ENCODE results near the gene CDK18.

Gene CDK18

GRCh38 chr1:205505791-205506190 is 1.3 kb downstream of the CDK18 start:
- DNase-seq = no peak

GRCh38 chr1:205506409-205507200 is 2.1 kb downstream of the CDK18 start:
- no peak for DNase-seq

DNA sequence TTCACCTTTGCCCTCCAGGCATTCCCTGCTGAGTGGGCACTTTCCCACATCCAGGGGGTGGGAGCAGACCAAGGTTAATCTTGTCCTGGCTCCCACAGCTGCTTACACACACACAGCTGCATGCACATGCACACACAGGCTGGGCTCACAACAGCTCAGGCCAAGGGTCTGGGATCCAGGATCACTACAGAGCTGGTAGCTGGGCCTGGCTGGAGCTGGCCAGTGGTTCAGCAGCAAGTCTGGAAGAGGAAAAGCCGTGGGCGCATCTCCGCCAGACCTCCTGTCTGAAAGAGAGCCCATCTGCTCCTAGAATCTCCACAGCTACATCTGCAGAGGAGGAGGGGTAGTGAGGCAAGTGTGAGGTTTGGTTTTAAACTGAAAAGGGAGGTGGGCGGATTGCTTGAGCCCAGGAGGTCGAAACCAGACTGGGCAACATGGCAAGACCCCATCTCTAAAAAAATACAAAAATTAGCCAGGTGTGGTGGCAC is 3.8 kb downstream of the CDK18 start:
- DNase-seq = peak; percentile 47

DNA sequence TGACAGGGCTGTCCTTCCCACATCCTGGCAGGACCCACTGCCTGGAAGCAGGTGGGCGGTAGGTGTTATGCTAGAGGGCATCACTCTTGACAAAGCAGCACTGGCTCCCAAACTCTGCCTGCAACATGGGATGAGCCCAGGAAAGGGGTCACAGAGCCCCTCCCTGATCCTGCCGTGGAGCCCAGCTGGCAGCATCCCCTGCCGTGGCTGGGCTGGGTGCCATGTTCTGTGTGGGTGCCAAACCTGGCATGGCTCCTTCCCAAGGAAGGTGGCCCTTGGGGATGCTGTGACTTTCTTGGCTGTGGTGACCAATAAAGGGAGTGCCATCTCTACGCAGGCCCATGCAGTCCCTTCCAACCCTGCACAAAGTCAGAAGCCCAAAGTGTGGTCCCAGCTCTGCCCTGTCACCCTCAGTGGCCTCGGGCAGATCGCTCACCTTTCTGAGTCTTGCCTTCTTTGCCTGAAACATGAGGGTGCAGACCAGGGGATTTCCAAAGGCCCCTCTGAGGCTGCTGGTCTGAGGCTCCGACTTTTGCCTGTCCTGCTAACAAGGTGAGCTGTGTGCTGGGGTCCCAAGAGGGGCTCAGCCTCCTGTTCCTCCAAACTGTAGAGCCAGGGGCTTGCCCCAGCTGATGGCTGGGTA is 6.0 kb downstream of the CDK18 start:
- no peak for DNase-seq

- no peak for DNase-seq
Observed at GRCh38 chr1:205510951-205511330, 6.5 kb downstream of the CDK18 start.

DNA sequence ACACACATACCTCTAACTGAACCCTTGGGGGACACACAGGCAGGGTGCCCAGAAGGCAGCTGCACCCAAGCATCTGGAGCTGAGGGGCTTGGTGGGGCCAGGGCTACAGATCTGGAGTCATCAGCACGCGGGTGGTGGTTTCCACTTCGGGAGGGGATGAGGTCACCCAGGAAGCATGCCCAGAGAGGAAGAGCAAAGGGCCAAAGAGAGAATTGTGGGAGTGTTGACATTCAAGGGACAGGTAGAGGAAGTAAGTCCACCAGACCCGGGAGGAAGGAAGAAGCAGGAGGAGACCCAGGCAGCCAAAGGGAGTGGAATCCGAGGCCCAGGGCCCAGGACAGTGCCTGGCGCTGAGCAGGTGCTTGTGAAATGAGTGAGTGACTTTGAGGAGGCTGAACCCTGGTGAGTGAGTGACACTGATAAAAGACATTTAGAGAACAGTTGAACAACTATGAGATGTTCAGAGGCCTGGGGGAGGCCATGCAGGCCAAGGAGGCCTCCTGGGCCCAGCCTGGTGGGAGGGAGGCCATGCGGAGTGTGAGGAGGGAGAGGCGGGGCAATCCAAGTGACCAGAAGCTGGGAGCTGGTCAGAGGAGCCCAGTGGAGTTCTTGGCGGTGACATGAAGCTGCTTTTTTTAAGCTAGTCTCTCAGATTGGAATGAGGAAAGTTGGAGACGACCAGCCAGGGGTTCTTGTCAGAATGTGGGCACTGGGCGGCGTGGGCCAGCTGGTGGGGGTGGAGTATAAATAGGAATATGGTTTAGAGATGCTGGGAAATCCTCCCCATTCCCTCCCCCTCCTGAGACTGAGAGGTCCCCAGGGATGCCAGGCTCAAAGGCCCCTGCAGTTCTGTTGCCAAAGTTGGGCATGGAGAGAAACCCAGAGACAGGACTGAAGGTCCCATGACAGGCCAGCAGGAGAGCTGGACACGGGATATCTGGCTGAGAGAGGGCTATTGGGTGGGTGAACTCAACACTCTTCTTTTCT is 7.9 kb downstream of the CDK18 start:
- DNase-seq = no peak

DNA sequence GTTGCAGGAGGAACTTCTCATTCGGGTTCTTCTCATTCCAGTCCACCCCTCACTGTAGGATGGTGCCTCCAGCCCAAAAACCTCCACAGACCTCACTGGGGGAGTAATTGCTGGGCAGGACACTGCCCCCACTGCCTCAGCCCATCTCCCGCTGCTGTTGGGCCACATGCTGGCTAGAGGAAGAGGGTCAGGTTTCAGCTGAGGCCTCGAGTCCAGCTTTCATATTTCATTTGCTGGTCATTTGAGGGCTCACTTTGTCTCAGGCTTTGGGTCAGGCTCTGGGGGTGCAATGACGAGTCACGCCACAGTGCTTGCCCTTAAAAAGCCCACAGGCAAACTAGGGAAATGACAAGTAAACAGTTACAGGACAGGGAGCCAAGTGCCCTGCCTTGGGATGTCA is 9.3 kb downstream of the CDK18 start:
- no peak for DNase-seq

DNA sequence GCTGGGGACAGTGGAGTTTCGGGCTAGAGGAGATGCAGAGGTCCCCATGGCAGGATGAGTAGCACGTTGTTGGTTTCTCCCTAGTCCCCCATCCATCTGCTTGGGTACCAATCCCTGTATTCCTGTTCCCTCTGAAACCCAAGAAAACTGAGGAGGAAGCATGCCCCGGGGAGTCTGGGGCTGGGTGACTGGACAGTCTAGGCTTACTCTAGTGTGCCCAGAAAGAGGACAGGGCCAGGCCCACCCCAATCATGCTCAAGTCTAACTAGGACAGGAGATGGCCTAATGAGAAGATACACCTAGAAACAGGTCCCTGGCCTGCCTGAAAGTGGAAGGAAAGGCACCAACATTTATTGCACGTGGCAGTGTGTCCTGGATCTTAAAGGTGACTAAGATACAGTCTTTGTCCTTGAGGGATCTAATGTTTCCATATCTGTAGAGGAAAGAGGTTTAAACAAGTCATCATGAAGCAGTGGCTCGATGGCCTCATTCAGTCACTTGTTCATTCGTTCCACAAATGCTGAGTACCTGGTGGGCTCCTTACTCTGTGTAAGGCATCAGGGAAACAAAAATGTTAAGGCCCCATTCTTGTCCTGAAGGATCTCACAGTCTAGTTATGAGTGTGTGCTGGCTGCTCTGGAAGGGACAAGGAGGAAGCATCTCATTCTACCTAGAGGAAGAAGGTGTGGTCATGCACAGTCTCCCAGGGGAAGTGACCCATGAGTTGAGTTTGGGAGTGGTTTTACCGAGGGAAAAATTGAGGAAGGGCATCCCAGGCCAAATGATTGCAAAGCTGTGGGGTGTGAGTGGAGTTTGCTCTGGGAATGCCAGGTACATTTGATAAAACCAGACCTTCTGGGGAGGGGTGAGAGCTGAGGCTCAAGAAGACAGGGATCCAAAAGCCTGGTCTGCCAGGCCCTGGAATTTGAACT is 10.0 kb downstream of the CDK18 start:
- DNase-seq = no peak

DNA sequence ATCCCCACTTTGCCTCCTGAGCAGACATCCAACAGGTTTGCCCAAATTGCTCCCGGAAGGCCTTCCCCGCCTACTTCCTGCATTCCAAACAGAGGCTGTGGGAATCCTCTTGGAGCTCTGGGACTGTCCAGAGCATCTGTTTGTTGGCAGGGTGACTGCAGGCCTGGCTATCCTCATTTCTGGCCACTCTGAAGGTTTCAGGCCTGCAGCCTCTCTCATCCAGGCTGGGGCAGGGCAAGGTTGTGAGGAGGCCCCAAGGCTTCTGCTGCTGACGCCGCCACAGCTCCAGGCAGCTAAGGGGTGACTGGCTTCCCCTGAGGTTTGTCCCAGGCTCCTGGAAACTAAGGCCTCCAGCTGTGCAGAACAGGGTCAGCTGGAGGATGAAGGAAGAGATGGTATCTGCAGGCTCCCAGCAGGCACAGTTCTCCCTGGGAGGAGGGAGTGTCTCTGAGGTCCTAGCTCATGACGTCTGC is 11.3 kb downstream of the CDK18 start:
- peak; percentile 49 for DNase-seq

GRCh38 chr1:205516362-205516761 is 11.9 kb downstream of the CDK18 start:
- no peak for DNase-seq

GRCh38 chr1:205517288-205517687 is 12.8 kb downstream of the CDK18 start:
- DNase-seq = no peak

DNA sequence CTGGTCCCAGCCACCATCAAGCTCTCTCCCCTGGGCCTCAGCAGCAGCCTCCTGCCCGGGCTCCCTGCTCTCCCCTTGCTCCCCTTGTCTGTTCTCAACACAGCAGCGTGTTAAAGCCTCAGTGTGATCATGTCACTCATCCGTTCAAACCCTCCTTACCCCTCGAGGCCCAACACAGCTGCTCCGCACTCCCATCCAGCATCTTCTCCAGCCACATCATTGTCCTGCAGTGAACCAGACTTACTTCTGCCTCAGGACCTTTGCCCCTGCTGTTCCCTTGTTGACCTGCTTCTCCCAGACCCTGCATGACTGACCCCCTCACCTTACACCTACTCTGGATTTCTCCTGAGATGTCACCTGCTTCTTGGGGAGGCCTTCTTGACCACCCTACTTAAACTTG is 13.3 kb downstream of the CDK18 start:
- DNase-seq = no peak

DNA sequence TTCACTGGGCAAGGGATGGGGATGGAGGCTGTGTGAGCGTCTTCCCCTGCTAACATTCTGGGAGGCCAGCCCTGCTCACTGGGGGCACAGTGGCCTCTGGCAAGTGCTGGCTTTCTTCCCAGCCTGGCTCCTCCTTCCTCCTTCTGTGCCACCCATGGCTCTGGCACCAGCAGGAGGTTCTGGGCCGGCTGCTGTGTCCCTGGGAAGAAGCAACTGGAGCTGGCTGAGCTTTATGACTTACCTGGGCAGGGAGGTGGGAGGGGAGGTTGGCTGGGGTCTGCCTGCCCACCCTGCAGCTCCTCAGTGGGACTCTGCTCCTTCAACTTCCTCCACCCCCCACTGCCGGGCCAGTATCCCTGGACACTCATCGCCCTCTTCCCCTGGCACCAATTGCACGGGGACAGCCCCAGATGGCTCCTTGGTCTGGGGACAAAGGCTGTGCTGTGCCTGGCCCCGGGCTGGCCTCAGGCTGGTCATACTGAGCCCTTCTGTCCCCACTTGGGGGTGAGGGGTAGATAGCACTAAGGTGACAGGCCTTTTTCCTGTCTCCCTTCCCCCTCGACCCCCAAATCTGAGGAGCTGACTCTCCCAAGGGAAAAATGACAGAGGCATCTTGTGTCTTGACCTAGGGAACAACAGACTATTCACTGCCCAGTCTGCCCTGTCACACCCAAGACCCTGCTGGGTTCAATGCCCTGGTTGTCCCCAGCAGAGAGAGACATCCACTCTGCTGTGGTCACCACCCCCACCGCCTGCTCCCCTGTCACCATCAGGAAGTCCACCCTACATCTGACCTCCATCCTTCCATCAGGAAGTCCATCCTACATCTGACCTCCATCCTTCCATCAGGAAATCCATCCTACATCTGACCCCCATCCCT is 14.4 kb downstream of the CDK18 start:
- peak; percentile 92 for DNase-seq

- peak; percentile 84 for DNase-seq
Observed at GRCh38 chr1:205519541-205520131, 15.2 kb downstream of the CDK18 start.

DNA sequence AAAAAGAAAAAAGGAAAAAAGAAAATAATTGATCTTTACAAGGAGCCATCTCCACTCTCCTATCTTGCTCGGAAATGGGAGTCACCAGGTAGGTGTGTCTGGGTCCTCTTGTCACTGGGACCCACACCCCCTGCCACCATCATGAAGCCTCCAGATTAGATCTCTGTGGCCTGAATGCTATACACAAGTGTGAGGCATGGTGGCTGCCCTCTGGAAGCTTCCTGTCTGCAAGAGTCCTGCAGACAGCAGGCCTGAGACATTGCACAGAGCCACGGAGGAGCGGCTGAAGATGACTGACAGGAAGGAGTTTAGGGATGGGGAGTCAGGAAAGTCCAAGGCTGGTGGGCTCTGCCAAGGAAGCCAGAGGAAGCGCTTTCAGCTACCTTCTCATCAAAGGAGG is 16.2 kb downstream of the CDK18 start:
- DNase-seq = no peak

DNA sequence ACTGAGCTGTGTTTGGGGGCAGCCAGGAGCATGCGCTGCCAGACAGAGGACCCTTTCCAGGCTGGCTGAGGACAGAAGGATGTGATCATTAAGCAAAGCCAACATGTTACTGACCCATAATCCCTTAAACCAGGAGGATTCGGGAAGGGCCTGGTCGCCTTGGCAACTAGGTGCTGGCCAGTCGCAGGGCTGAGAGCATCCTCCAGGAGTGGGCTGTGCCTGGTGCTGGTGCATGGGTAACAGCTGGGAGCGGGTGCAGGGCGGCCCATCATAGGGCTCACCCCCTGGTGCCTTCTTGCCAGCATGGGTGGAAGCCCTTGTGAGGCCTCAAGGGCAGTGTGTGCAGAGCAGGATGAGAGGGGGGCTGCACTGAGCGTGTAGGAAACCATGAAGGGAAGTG is 17.2 kb downstream of the CDK18 start:
- no peak for DNase-seq

- DNase-seq = no peak
Observed at GRCh38 chr1:205522692-205523091, 18.2 kb downstream of the CDK18 start.

DNA sequence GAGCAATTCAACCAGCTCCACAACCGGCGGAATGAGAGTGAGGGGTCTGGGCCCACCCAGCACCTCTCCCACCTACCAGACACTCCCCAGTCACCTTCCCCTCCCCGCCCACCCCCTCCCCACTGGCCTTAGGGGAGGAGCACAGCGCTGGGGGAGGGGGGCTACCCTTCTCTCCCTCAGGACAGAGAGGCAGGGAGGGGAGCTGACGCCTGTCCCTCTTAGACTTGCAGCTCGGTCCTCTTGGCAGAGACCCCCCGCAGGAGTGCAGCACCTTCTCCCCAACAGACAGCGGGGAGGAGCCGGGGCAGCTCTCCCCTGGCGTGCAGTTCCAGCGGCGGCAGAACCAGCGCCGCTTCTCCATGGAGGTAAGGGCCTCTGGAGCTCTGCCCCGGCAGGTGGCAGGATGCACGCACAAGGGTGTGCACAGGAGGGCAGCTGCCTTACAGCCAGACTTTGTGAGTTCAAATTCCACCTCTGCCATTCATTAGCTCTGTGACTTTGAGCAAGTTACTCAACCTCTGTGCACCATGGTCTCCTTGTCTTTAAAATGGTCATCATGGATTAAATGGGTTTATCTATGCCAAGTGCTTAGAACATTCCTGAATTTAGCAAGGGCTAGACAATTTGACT is 18.9 kb downstream of the CDK18 start:
- DNase-seq = no peak

GRCh38 chr1:205523891-205524793 is 19.7 kb downstream of the CDK18 start:
- peak; percentile 83 for DNase-seq
